ENCODE measurements around the gene MMP28.

- TF ChIP-seq EZH2 (IDR thresholded peaks at IDR 0.05) (no peak), POLR2AphosphoS5 (IDR thresholded peaks at IDR 0.05; ENCODE audit: borderline replicate concordance, low read depth, low read length) (no peak)
Measured at GRCh38 chr17:35778641-35779196, 16.7 kb downstream of the MMP28 start.
